GM12875 (cell line): ENCODE data around the gene ZNF532.

ENCODE experiments used
- H3K4me3 ChIP-seq: one replicate; pipeline ENCODE4 v1.5.1; 2011; ENCODE audit warnings: low read depth, low read length, control low read depth
- TF ChIP-seq, protein P1 (sequence below): IDR thresholded peaks from 2 replicates; pipeline ENCODE4 v1.5.1; 2011; ENCODE audit warnings: low read depth, mild to moderate bottlenecking, control low read depth, inconsistent platforms, low read length, moderate library complexity, borderline replicate concordance; ENCODE audit not compliant: insufficient read depth

Gene ZNF532

DNA sequence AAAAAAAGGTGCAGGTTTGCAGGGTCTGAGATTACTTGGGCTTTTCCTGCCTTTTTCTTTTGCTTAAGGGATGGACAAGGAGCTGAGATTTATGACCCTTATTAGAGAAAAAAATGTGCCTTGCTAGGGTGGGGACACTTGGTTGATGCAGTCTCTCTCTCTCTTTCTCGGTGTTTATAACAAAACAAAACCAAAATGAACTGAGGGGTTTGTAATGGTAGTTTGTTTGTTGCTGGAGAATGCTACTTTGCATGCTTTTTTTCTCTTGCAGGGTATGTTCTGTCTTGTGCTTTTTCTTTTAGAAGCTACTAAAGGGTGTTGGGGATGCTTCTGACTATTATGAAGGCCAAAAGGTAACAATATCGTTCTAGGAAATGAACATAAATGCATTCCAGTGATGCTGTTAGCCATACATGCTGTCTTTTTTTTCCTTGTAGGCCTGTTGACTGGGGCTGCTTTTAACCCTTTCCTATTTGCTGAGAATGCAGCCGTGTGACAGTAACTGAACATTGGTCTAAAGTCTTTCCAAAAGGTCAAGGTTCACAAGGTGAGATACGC, 435 bp downstream of the ZNF532 start:
- H3K4me3 ChIP-seq, result no peak overlapping the region
- TF ChIP-seq, protein P1, sequence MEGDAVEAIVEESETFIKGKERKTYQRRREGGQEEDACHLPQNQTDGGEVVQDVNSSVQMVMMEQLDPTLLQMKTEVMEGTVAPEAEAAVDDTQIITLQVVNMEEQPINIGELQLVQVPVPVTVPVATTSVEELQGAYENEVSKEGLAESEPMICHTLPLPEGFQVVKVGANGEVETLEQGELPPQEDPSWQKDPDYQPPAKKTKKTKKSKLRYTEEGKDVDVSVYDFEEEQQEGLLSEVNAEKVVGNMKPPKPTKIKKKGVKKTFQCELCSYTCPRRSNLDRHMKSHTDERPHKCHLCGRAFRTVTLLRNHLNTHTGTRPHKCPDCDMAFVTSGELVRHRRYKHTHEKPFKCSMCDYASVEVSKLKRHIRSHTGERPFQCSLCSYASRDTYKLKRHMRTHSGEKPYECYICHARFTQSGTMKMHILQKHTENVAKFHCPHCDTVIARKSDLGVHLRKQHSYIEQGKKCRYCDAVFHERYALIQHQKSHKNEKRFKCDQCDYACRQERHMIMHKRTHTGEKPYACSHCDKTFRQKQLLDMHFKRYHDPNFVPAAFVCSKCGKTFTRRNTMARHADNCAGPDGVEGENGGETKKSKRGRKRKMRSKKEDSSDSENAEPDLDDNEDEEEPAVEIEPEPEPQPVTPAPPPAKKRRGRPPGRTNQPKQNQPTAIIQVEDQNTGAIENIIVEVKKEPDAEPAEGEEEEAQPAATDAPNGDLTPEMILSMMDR, result no peak

DNA sequence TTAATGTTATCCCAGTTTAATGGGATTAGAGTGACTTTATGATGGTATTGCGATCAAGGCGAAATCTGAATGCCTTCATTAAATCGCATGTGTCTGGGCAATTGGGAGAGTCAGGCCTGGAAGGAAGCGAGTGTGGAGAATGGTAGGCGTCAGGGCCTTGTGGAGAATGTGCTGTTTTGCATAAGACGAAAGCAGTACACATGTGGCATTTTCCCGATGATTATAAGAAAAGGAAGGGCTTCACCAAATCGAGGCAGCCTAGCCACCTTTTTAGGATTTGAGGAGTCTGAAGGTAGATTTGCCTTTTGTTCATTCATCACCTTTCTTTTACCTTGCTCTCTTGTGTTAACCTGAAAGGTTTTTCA, 1.0 kb downstream of the ZNF532 start:
- no peak overlapping the region for H3K4me3 ChIP-seq
- TF ChIP-seq, protein P1, result no peak

DNA sequence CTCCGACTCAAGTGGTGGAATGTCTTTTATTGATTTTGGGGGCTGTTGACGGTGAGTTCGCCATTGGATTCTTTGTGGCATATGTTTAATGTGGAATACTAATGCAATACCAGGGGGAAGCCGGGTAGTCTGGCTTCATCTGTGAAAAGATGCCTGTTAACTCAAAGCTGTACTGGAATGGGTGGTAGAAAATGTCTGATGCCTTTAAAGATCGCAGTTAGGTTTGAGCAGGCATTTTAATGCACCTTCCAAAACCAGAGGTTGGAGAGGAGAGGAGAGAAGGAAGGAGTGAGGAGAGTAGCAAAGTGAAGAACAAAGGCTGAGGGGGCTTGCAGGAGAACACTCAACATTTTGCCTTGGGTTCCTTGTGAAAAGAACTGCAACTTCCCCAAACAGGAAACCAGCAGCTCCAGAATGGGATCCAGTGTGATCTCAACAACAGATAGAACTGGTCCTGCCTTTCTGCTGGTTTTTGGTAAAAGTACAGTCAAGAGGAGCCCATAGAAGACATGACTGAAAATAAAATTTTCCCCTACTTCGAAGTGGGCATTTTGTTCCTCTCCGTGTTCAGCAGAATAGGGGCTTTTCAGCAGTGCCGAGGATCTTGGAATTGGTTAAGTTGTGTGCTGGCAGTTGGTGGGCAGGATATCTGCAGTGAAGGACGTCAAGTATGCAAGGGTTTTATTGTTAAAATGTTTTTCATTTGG, 1.5 kb downstream of the ZNF532 start:
- TF ChIP-seq, protein P1, result no peak
- no peak overlapping the region for H3K4me3 ChIP-seq

DNA sequence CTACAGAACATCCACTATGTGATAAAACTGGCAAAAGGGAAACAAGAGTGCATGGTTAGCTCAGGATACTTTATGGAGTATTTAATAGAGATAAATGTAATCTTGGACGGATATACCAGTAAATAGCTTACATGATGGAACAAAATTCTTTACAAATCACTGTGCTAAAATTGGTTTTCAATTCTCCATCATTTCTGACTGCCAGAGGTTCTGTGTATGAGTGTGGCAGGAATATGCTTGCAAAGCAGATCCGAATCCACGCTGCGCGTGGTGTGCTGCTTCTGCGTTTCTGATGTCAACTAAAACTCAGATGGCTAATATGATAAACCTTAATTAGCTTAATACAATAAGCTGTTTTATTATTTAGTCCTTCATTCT, 2.1 kb downstream of the ZNF532 start:
- TF ChIP-seq, protein P1, result no peak
- no peak overlapping the region for H3K4me3 ChIP-seq

DNA sequence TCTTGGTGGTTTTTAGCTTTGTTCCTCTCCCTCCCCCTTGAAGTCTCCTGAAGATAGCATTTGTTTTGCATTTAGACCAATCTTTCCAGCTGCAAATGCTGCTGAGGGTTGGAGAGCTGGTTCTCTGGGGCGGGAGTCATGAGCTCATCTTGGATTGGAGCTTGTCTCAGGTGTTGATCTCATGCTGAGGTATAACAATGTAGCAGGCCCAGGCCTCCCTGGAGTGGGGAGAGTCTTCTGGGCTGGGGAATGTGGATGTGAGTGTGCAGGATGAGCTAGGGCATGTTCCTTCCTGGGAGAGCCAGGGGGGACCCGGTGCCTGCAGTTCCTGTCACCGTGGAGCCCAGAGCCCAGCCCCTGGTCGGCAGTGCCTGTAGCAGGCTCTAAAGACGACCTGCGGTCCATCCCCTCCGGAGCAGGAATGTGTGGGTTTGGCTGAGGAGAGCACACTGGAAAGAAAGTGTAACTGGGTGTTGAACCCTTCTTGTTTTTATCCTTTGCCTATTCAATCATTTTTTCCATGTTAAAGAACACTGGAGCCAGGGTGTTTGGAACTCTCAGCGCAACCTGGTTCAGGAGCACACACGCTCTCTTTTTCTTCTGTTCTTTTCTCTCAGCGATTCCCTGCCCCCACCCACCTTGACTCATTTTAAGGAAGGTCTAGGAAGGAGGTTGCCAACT, 2.7 kb downstream of the ZNF532 start:
- H3K4me3 ChIP-seq, result no peak overlapping the region
- TF ChIP-seq, protein P1, result no peak

DNA sequence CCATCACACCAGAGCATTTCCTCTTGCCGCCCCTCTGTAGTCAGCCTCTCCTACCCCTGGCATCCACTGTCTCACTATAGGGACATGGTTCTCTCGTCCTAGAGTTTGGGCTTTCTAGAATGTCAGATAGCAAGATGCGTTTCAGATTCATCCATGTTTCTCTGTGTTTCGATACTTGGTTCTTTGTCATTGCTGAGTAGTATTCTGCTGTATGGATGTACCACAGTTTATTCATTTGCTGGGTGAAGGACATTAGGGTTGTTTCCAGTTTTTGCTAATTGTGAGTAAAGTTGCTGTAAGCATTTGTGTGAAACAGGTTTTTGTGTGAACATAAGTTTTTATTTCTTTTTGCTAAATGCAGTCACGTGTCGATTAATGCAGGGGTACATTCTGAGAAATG, 3.8 kb downstream of the ZNF532 start:
- no peak overlapping the region for H3K4me3 ChIP-seq
- TF ChIP-seq, protein P1, result no peak

DNA sequence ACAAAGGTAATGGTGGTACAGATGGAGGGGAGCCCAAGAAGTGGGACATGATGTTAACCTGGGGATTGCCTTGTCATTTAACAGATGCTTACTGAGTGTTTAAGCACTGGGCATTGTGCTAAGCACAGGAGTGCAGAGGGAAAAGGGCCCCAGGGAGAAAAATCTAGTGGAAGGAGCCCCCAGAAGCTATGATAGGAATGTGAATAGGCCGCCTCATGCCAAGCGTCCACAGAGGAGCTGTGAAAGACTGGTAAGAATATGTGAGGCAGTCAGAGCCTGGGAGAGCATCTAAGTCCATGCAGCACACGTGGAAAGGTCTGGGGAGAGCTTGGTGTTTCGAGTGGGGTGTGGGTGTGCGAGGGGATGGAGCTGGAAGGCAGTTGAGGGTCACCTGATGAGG, 5.5 kb downstream of the ZNF532 start:
- TF ChIP-seq, protein P1, result no peak
- H3K4me3 ChIP-seq, result no peak overlapping the region
